CD4-positive, alpha-beta T cell treated with Interleukin-2 at 100 ng/mL for 4 hours (primary cell): ENCODE measurements around the gene ADAM19.
A peak's percentile ranks its signal among the peaks of the same experiment; 100 is the strongest.

Experiments used
- DNase-seq: peaks from one replicate; pipeline ENCODE4 v3.0.0-alpha.2; 2020; ENCODE audit warnings: low spot score

ADAM19 gene

GRCh38 chr5:157516006-157516405 is 59.6 kb downstream of the ADAM19 start:
- DNase-seq, result peak; percentile 30

- DNase-seq, result no peak
These were observed 60.6 kb downstream of the ADAM19 start for GRCh38 chr5:157514974-157515373.

- DNase-seq, result no peak
These were observed 62.4 kb downstream of the ADAM19 start for GRCh38 chr5:157513182-157513581.

- DNase-seq, result peak; percentile 46
These were observed 63.6 kb downstream of the ADAM19 start for GRCh38 chr5:157511651-157512644.

- no peak for DNase-seq
These were observed 64.9 kb downstream of the ADAM19 start for GRCh38 chr5:157510682-157511081.

GRCh38 chr5:157509587-157509986 is 66.0 kb downstream of the ADAM19 start:
- no peak for DNase-seq

DNA sequence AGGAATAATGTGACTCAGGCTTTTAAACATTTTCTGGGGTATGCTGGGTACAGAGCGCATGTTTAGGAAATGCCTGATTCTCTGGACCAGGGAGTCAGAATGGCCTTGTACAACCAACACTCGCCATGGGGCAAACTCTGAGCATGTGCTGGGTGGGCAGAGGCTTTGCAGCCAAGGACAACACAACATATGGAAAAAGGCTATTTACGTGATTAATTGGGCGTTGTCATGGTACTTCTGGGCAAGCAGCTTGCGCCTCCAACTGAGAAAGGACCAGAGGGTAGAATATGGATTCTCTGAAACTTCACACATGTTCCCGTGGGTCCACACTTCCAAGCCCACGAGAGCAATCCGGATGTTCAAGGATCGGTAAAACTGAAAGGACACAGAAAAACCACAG is 66.5 kb downstream of the ADAM19 start:
- no peak for DNase-seq

- no peak for DNase-seq
These were observed 68.4 kb downstream of the ADAM19 start for GRCh38 chr5:157506981-157507780.

DNA sequence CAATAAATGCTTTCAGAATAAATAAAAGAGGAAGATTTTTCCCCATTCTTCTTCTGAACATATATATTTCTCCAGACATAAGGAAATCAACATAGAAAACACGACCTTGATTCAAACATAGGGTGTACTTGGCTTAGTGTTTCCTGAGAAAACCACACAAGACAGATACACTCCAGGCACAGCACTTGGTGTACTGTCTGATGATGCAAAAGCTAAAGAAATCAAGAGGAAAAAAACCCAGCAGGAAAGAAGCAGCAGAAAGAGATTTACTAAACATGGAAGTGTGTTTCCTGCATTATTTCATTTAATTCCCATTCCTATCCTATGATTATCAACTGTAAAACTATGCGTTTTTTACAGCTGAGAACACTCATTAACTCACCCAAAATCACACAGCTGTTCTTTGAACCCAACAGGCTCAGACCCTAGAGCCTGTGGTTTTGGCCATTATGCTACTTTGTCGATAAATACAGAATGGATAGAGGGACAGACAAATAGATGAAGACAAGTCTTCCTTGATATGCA is 69.4 kb downstream of the ADAM19 start:
- no peak for DNase-seq

GRCh38 chr5:157505496-157505895 is 70.1 kb downstream of the ADAM19 start:
- no peak for DNase-seq

DNA sequence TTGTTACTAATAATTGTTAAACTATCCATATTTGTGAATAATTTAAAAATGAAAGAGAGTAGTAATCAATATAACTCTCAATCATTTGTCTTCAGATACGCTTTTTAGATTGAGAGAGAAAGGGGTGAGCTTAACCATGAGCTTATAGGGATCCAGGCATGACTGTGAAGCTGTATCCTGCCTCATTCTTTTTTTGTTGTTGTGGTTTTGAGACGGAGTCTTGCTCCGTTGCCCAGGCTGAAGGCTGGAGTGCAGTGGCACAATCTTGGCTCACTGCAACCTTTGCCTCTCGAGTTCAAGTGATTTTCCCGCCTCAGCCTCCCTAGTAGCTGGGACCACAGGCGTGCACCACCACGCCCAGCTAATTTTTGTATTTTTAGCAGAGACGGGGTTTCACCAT is 71.5 kb downstream of the ADAM19 start:
- no peak for DNase-seq

- no peak for DNase-seq
These were observed 73.4 kb downstream of the ADAM19 start for GRCh38 chr5:157502143-157502647.

GRCh38 chr5:157497875-157498611 is 77.5 kb downstream of the ADAM19 start:
- DNase-seq, result no peak

GRCh38 chr5:157496864-157497263 is 78.7 kb downstream of the ADAM19 start:
- DNase-seq, result no peak

DNA sequence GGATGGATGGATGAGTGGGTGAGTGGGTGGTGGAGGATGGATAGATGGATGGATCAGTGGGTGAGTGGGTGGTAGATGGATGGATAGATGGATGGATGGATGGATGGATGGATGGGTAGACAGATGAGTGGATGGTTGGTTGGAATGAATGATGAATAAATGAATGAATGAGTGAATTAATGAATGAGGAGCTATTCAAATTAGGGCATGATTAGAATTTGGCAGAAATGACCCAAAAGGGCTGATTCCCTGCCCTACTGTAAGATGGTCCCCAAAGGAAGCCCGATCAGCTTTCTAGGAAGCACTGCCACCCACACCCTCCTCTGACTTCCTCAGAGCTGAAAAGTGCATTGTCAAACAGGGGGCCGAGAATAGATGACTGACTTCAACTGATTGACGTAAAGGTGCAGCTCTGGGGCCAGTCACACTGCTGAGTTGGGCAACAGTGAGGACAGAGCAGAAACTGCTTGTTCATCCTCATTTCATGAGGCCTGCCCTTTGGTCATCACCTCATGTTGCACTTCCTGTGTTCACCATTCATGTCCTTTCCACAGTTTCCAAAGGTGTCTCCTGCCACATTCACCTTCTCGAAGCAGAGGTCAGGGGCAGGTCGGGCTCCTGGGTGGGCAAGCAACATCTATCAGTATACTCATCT is 81.3 kb downstream of the ADAM19 start:
- DNase-seq, result no peak

DNA sequence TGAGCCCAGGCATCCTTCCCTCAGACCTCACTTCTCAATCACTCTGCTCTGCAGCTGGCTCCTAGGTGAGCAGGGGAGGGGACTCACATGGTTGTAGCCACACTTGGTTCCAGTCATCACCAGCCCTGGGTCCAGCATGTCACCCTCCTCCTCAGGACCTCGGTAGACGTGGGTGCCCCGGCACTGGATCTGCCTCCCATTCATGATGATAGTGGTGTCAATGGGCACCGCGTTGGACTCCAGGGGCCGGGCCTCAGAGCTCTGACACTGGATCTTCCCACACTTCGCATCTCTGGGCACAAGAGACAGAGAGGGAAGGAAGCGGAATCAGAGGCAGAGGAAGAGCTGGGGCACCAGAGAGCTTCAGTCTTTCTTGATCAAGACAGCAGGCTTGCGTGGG is 82.7 kb downstream of the ADAM19 start:
- DNase-seq, result no peak

- no peak for DNase-seq
These were observed 84.0 kb downstream of the ADAM19 start for GRCh38 chr5:157491471-157491995.

GRCh38 chr5:157487358-157487757 is 88.2 kb downstream of the ADAM19 start:
- no peak for DNase-seq

DNA sequence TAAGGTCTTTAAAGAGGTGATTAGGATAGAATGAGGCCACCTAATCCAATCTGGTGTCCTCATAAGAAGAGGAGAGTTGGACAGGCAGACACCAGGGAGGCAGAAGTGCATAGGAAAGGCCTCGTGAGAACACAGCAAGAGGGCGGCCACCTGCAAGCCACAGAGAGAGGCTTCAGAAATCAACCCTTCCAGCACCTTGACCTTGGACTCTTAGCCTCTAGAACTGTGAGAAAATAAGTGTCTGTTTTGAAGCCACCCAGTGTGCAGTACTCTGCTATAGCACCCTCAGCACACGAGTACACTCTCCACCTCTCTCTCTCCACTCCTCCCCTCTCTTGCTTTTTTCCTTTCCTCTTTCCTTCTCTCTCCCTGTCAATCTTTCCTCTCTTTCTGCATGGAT is 88.7 kb downstream of the ADAM19 start:
- DNase-seq, result no peak

DNA sequence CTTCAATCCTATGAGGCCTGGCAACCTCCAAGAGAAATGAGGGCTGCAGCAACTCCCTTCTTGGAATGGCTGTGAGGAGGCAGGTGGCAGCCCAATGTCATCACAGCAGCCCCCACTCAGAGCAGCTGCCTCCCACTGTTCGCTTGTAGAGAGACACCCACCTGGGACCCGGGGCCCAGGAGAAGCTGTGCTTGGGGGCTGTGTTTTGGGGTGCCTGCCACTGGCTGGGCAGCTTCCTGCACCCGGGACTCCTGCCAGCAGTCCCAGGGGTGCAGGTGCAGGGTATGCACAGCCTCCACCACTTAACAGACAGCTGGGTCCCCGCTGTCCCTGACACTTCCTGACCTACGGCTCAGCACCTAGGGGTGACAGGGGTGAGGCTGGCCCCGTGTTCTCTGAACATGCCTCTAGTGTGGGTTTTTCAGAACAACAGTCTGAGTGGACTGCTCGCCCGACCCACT is 89.3 kb downstream of the ADAM19 start:
- no peak for DNase-seq

- no peak for DNase-seq
These were observed 89.8 kb downstream of the ADAM19 start for GRCh38 chr5:157485811-157486210.
